Suppressor macrophage (primary cell): ENCODE results near the gene DEPDC1.
"Not testable (repeated sequence)": the region's sequence is repeated elsewhere in the genome, so short reads cannot be mapped to it uniquely, and the experiment has no call there.

Experiments
- DNase-seq, 4 experiments: peaks; one replicate each; pipeline ENCODE4 v3.0.0-alpha.2; 2020 to 2022
- total RNA-seq, 17 experiments: gene quantifications; one replicate each; lab custom pipeline; 2026; ENCODE audit warnings: mixed read lengths in 6 of 17, inconsistent platforms in 3 of 17; lab: John Stamatoyannopoulos, UW

Gene DEPDC1, protein sequence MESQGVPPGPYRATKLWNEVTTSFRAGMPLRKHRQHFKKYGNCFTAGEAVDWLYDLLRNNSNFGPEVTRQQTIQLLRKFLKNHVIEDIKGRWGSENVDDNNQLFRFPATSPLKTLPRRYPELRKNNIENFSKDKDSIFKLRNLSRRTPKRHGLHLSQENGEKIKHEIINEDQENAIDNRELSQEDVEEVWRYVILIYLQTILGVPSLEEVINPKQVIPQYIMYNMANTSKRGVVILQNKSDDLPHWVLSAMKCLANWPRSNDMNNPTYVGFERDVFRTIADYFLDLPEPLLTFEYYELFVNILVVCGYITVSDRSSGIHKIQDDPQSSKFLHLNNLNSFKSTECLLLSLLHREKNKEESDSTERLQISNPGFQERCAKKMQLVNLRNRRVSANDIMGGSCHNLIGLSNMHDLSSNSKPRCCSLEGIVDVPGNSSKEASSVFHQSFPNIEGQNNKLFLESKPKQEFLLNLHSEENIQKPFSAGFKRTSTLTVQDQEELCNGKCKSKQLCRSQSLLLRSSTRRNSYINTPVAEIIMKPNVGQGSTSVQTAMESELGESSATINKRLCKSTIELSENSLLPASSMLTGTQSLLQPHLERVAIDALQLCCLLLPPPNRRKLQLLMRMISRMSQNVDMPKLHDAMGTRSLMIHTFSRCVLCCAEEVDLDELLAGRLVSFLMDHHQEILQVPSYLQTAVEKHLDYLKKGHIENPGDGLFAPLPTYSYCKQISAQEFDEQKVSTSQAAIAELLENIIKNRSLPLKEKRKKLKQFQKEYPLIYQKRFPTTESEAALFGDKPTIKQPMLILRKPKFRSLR
- total RNA-seq: 2.2 to 42.4 (median 12.9) reads per million in 17 experiments

DNA sequence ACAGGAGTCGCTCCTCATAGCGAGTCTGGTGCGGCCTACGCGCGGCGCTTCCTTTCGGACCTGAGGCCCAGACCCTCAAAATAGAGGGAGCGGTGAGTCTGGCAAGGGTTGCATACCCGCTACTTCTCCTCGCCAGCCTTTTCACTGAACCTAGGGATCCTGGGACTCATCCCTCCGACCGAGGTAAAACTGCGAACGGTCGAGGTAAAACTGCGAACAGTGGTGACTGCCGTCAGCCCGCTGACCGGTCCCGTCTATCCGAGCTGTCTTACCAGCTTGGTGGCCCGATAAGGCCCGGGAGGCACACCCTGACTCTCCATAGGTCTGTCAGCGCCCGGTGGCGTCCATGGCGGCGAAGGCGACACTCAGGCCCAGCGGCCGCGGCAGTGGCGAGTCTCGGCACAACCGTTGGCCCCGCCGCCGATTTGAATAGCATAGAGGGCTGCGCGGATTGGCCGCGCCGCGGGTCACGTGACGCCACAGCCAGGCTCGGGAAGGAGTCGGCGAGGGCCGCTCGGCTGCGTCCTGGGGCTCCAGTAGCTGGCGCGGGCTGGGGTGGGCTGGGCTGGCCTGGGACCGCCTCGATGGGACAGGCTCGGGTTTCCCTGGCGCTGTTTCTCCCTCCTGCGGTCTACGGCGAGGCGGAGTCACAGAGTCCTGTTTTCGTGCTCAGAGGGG, at the start of gene DEPDC1:
Gene DEPDC1, minus strand, starts transcription at position 403 of the 678 bp plus-strand sequence. Its CDS starts 83 bp downstream, at position 320.
- peak; percentile 95 to 97 (median 96) for DNase-seq

GRCh38 chr1:68544651-68545050, 47.8 kb upstream of the DEPDC1 start:
- DNase-seq: no peak

- DNase-seq: no peak
These were observed 45.7 kb upstream of the DEPDC1 start for GRCh38 chr1:68542586-68542985.

DNA sequence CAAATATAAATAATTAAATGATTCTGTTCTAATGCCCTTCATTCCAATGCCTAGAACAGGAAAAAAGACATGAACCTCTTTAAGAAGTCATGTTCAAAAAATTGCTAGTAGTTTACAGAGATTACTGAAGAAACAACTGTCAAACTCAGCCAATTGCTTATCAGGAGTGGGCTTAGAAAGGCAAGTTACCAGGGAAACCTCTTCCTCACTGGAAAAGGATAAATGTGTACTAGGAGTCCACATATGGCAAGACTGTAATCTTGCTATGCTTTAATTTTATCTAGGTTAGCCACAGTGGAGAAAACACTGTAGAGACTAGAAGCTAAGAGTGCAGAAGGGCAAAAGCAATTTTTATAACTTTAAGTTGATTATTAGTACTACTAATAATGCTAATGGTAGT, 42.1 kb upstream of the DEPDC1 start:
- no peak for DNase-seq

- DNase-seq: no peak
These were observed 31.4 kb upstream of the DEPDC1 start for GRCh38 chr1:68528243-68528642.

- no peak for DNase-seq
These were observed 28.9 kb upstream of the DEPDC1 start for GRCh38 chr1:68525781-68526180.

GRCh38 chr1:68521286-68521685, 24.4 kb upstream of the DEPDC1 start:
- no peak for DNase-seq

GRCh38 chr1:68516066-68516465, 19.2 kb upstream of the DEPDC1 start:
- no peak for DNase-seq

- DNase-seq: no peak
These were observed 14.4 kb upstream of the DEPDC1 start for GRCh38 chr1:68511254-68511653.

GRCh38 chr1:68506386-68506785, 9.5 kb upstream of the DEPDC1 start:
- DNase-seq: no peak

GRCh38 chr1:68503085-68503484, 6.2 kb upstream of the DEPDC1 start:
- no peak for DNase-seq

DNA sequence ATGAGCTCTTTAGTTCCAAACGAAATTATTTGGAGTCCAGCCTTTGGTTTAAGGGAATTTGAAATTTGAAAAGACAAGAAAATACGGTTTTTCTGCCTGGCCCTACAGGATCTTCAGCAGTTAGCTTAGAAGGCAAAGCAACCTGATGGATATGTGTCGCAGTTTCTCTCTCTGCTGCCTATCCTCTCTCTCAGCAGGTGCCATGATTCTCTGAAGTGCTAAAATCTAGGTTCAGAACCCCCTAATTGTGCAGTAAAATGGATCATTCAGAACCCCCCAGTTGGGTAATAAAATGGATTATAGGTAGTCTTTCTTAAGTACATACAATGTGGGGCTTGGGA, 446 bp upstream of the DEPDC1 start:
- no peak for DNase-seq

GRCh38 chr1:68495968-68496679, 758 bp downstream of the DEPDC1 start:
- DNase-seq: peak in 1 of 4 experiments; percentile 0

DNA sequence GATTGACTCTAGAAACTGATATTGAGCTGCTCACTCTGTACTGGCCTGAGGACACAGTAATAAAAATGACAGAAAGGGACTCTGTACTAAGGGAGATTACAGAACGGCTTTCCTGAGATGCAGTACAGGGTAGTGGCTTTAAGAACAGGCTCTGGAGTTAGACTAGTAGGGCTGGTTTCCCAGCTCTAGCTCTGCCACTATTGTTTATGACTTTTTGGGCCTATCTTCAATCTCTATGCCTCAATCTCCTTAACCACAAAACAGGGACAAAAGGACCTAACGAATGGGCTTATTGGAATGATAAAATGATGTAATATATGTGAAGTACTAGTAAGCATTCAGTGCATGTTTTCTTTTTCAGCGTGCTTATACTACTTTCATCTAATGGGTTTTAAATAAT, 1.4 kb downstream of the DEPDC1 start:
- no peak for DNase-seq

GRCh38 chr1:68493193-68493592, 3.7 kb downstream of the DEPDC1 start:
- no peak for DNase-seq

GRCh38 chr1:68492255-68492654, 4.6 kb downstream of the DEPDC1 start:
- DNase-seq: not testable (repeated sequence)

DNA sequence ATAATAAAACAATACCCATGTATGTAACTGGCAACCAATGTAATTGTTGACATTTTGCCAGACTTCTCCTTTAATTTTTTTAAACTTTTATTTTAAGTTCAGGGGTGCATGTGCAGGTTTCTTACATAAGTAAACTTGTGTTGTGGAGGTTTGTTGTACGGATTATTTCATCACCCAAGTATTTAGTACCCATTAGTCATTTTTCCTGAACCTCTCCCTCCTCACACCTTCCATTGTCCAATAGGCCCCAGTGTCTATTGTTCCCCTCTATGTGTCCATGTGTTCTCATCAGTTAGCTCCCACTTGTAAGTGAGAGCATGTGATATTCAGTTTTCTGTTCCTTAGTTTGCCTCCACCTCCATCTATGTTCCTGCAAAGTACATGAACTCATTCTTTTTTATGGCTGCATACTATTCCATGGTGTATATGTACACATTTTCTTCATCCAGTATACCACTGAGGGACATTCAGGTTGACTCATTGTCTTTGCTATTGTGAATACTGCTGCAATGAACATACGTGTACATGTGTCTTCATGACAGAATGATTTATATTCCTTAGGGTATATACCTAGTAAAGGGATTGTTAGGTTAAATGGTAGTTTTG, 6.7 kb downstream of the DEPDC1 start:
- DNase-seq: no peak

DNA sequence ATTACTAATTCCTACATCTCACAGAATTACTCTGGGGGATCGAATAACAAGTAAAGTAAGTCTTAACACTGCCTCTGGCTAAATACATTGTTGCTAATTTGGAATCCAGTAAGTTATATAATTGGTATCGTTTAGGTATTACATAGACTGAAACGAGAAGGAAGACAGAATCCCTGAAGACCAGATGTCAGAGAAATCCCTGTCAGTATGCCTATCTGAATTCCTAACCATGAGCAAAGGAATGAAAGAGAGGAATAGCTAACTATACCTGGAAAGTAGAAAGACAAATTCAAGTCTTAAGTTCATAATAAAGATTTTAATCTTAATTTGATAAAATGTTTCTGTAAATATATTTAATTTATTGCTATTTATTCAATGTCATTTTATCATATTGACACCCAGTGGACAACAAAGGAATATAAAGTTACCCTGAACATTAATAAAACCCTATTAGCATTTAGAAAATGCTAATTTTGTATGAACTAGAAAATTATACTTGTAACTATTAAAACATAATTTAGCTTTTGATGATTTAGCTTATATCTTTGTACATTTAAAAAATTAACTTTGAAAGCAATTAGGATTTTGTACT, 11.4 kb downstream of the DEPDC1 start:
- no peak for DNase-seq

- no peak for DNase-seq
These were observed 12.3 kb downstream of the DEPDC1 start for GRCh38 chr1:68484618-68485017.

- DNase-seq: no peak
These were observed 15.8 kb downstream of the DEPDC1 start for GRCh38 chr1:68481041-68481440.

DNA sequence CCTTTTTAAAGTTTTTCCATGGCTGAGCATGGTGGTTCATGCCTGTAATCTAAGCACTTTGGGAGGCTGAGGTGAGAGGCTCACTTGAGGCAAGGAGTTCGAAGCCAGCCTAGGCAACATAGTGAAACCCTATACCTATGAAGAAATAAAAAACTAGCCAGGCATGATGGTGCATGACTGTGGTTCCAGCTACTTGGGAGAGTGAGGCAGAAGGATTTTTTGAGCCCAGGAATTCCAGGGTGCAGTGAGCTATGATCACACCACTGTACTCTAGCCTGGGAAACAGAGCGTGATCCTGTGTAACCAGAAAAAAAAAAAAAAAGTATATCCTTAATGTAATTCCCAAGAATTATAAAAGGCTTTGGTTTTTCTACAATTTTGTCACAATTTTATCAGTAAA, 17.4 kb downstream of the DEPDC1 start:
- DNase-seq: no peak

- no peak for DNase-seq
These were observed 18.2 kb downstream of the DEPDC1 start for GRCh38 chr1:68478662-68479061.
